ENCODE results near the gene HSD3B7. TPM values are rescaled to one million over a fixed set of nuclear protein-coding genes. Genes with fewer than 3 reads are reported as not detected.

HSD3B7 gene
- total and polyA plus RNA-seq, 2 of the 8 experiments (the other 6 are each of a cell fraction or from before 2014, with no cell fraction given): 2.9 to 6.6 TPM

- no peak for TF ChIP-seq RAD21 (IDR thresholded peaks at IDR 0.05 in 1 of 2, conservative IDR thresholded peaks at IDR 0.05 in 1 of 2; ENCODE audit: low read depth in 2 of 2, low read length in 2 of 2)
- no peak for TF ChIP-seq YY1 (IDR thresholded peaks at IDR 0.05; ENCODE audit: low read depth, low read length)
- no peak for TF ChIP-seq RFX5 (IDR thresholded peaks at IDR 0.05; ENCODE audit: borderline replicate concordance, low read depth, low read length)
- no peak for TF ChIP-seq SRF (IDR thresholded peaks at IDR 0.05; ENCODE audit: low read depth, low read length)
- TF ChIP-seq EGR1 (IDR thresholded peaks at IDR 0.05; ENCODE audit: borderline replicate concordance, low read depth, low read length): no peak
Measured at GRCh38 chr16:30982548-30983288, 2.3 kb upstream of the HSD3B7 start (continued).

All from H1 (cell line).